ENCODE measurements around the gene CYB5D1.
A peak's percentile ranks its signal among the peaks of the same experiment; 100 is the strongest.

Gene CYB5D1

GRCh38 chr17:7838090-7839075 is 19.4 kb upstream of the CYB5D1 start:
- peak overlapping the region; percentile 81 for H3K4me3 ChIP-seq (replicated peaks; ENCODE audit: low read depth, low read length)
- TF ChIP-seq CTCF (IDR thresholded peaks at IDR 0.05; ENCODE audit: insufficient read depth, low read length, poor library complexity, severe bottlenecking), result no peak
- no peaks in the 10 kb centered on the region; the same call in 1 of the 2 replicates for H3K36me3 ChIP-seq (ENCODE audit: control insufficient read depth, insufficient read depth, low read length)
- no peaks in the 10 kb centered on the region for H3K27me3 ChIP-seq (replicated peaks; ENCODE audit: control insufficient read depth, insufficient read depth, low read length)
- no peak for DNase-seq (ENCODE audit: extremely low read depth, insufficient read length)

- Histone ChIP-seq H3K4me3 (replicated peaks; ENCODE audit: low read depth, low read length) (no peak overlapping the region), H3K27me3 (replicated peaks; ENCODE audit: control insufficient read depth, insufficient read depth, low read length) (no peaks in the 10 kb centered on the region), H3K36me3 (ENCODE audit: control insufficient read depth, insufficient read depth, low read length) (no peaks in the 10 kb centered on the region; the same call in 1 of the 2 replicates)
- no peak for DNase-seq (ENCODE audit: extremely low read depth, insufficient read length)
- no peak for TF ChIP-seq CTCF (IDR thresholded peaks at IDR 0.05; ENCODE audit: insufficient read depth, low read length, poor library complexity, severe bottlenecking)
Measured at GRCh38 chr17:7839190-7839875, 18.5 kb upstream of the CYB5D1 start.

DNA sequence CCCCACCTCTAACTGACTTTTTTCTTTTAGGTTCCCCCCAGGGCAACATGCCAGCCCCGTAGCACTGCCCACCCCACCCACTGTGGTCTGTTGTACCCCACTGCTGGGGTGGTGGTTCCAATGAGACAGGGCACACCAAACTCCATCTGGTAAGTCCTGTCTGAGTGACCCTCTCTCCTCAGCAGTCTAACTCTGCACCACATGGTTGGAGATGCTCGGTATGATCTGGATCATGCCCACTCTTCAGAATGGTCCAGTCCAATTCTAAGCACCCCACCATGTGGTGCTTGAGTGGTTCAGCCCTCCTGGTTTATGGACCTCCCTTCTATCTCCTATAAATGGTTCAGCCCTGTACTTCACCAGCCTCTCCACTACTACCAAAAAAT is 17.9 kb upstream of the CYB5D1 start:
- Histone ChIP-seq H3K4me3 (replicated peaks; ENCODE audit: low read depth, low read length) (no peak overlapping the region), H3K36me3 (ENCODE audit: control insufficient read depth, insufficient read depth, low read length) (no peaks in the 10 kb centered on the region; the same call in 1 of the 2 replicates), H3K27me3 (replicated peaks; ENCODE audit: control insufficient read depth, insufficient read depth, low read length) (no peaks in the 10 kb centered on the region)
- no peak for TF ChIP-seq CTCF (IDR thresholded peaks at IDR 0.05; ENCODE audit: insufficient read depth, low read length, poor library complexity, severe bottlenecking)
- no peak for DNase-seq (ENCODE audit: extremely low read depth, insufficient read length)

DNA sequence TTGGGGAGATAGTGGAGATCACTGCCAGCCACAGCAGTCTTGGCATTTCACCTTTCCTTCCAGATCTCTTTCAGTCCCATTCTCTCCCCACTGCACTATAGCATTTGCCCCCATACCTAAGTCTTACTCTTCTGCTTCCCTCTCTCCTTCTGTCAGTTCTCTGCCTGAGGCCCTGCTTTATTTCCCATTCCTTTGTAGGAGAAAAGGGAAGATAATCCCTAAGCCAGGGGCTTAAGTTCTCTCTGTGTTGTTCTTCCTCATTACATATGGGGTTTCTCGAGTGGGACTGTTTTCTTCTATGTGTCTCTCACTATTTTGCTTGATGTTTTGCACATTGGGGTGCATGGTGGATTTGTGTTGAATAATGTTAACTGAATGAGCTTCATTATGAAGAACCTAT is 17.4 kb upstream of the CYB5D1 start:
- TF ChIP-seq CTCF (IDR thresholded peaks at IDR 0.05; ENCODE audit: insufficient read depth, low read length, poor library complexity, severe bottlenecking), result no peak
- Histone ChIP-seq H3K27me3 (replicated peaks; ENCODE audit: control insufficient read depth, insufficient read depth, low read length) (no peaks in the 10 kb centered on the region), H3K36me3 (ENCODE audit: control insufficient read depth, insufficient read depth, low read length) (no peaks in the 10 kb centered on the region; the same call in 1 of the 2 replicates), H3K4me3 (replicated peaks; ENCODE audit: low read depth, low read length) (no peak overlapping the region)
- DNase-seq (ENCODE audit: extremely low read depth, insufficient read length), result no peak

DNA sequence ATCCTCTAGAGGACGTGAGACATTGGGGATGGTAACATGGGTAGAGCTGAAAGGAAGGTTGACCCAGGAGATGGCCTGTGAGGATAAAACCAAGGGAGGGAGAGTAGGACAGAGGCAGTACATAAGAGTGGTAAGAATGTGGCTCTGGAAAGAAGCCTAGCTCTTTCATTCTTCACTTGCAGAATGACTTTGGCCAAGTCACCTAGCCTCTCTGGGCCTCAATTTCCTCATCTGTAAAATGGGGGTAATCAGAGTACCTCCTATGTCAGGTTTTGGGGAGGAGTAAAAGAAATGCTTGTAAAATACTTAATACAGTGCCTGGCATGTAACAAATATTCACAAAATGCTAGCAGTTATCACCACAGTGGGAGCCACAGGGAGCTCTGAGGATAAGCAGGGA is 16.9 kb upstream of the CYB5D1 start:
- peaks cover 3% of the 10 kb centered on the region for H3K36me3 ChIP-seq (ENCODE audit: control insufficient read depth, insufficient read depth, low read length)
- H3K27me3 ChIP-seq (replicated peaks; ENCODE audit: control insufficient read depth, insufficient read depth, low read length), result no peaks in the 10 kb centered on the region
- peak overlapping the region; percentile 89 for H3K4me3 ChIP-seq (replicated peaks; ENCODE audit: low read depth, low read length)
- no peak for TF ChIP-seq CTCF (IDR thresholded peaks at IDR 0.05; ENCODE audit: insufficient read depth, low read length, poor library complexity, severe bottlenecking)
- DNase-seq (ENCODE audit: extremely low read depth, insufficient read length), result no peak

All from GM06990 (cell line).